HG03103 (cell line): ENCODE data around the gene RBMS3.

Experiments
- ATAC-seq: cut with Tn5 transposase; IDR thresholded peaks from one replicate; pipeline ENCODE4 v1.9.1; 2021; ENCODE audit warnings: low read depth; ENCODE audit not compliant: unreplicated experiment

The RBMS3 gene

DNA sequence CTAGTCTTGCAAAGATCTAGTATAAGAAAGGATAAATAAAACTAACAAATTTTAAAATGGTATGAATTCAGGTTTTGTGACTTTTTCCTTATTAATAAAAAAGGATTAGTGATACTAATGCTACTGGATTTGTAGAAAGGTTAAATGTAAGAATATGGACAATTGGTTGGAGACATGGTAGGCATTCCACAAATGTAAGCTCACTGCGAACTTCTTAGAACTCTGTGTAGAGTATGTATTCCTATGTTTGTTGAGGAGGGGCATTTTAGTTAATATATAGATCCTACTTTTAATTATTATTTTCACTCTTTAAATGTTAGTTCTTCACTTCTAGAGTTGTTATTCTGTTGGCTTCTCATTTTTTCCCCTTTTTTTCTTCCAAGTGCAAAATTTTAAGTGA lies 414.3 kb downstream of the RBMS3 start:
- no peak for ATAC-seq

GRCh38 chr3:29695643-29696198 lies 414.9 kb downstream of the RBMS3 start:
- ATAC-seq, result no peak

- ATAC-seq, result no peak
Measured at GRCh38 chr3:29696311-29696710, 415.4 kb downstream of the RBMS3 start.

GRCh38 chr3:29697989-29698388 lies 417.1 kb downstream of the RBMS3 start:
- ATAC-seq, result no peak

GRCh38 chr3:29700256-29700655 lies 419.4 kb downstream of the RBMS3 start:
- no peak for ATAC-seq

- ATAC-seq, result no peak
Measured at GRCh38 chr3:29701326-29701983, 420.6 kb downstream of the RBMS3 start.

GRCh38 chr3:29705906-29706844 lies 425.3 kb downstream of the RBMS3 start:
- ATAC-seq, result no peak

DNA sequence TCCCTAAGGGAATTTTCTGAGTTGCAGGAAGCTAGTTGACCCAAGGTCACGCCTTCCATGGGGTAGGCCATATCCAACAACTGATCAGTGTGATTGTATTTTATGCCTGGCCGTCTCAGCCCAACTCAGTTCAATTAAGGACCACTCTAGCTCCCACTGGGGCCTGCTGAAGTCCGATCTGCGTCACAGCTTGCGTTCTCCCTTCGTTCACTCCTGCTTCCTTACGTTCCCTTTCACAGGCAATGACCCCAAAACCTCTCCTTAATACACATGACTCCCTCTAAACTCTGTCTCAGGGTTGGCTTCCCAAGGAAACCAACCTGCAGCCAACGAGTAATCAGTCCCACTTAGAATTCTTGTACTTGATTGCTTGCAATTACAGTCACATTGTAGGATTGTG lies 428.0 kb downstream of the RBMS3 start:
- ATAC-seq, result no peak

DNA sequence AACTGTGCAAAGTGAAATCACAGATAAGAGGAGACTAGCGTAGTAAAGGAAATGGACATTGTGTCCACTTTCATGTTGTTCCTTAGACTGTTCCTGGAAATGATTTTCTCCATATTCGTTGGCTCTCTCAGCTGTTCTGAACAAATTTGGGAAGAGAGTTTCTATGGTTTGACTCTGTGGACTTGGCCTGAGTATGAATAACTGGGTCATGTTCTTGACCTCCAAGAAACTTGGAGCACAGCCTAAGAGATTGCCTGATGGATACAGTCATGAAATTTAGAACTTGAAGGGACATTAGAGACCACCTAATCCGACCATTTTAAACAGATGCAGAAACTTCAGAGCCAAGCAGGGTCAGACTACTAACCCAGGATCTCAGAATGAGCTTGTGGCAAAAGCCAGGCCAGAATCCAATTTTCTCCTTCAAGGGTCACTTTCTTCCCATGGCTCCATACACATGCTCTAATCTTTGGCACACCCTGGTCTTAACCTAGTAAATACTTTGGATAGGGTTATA lies 430.4 kb downstream of the RBMS3 start:
- no peak for ATAC-seq

DNA sequence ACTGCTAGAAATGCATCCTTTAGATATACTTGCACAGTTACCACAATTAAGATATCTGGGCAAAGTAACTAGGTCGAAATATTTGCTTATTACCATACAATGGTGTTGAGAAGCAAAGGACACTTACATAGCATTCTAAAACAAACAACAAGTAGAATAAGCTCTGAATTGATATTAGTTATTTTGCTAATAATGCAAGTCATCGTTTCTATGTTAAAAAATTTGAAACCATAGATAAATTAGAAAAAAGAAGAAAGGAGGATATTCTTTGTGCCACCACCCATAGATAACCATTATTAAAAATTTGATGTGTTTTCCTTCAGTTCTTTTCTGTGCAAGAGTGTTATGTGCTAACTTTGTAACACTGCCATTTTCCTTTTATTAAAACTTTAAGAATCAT lies 435.3 kb downstream of the RBMS3 start:
- no peak for ATAC-seq

GRCh38 chr3:29718661-29719065 lies 437.8 kb downstream of the RBMS3 start:
- no peak for ATAC-seq

- ATAC-seq, result no peak
Measured at GRCh38 chr3:29720665-29721064, 439.8 kb downstream of the RBMS3 start.

- no peak for ATAC-seq
Measured at GRCh38 chr3:29721789-29722188, 440.9 kb downstream of the RBMS3 start.

DNA sequence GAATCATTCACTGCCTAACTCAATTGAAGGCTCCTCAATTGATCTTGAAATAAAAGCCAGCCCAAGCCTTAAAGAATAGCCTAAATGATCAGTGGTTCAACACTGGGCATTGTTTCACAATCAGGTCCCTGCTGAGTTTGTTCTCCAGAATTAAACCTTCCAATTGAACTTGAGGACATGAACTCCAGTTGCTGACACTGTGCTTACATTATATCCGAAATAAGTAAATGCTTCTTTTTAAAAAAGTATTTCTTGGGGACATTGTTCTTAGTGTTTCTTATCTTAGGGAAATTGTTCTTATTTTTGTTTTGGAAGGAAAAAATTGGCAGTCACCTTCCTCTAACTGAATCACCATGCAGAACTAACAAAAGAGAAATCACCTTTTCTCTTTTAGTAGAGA lies 450.2 kb downstream of the RBMS3 start:
- no peak for ATAC-seq

DNA sequence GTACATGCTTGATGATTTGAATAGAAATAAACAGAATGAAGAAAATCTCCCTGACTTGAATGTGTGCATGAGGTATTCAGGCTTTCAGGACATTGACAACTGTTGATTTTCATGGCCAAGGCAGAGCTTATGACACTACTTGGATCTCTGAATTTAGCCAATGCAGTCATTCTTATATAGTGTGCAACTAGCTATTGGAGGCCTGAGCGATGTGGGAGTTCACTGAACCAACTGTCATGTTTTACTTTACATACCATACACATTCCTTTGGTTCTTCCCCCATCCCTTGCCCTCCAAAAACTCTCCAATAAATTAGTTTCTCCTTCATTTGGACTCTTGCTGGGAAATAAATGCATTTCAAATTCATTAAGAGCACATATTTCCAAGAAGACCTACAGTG lies 460.4 kb downstream of the RBMS3 start:
- ATAC-seq, result no peak

GRCh38 chr3:29745232-29745870 lies 464.5 kb downstream of the RBMS3 start:
- ATAC-seq, result no peak

DNA sequence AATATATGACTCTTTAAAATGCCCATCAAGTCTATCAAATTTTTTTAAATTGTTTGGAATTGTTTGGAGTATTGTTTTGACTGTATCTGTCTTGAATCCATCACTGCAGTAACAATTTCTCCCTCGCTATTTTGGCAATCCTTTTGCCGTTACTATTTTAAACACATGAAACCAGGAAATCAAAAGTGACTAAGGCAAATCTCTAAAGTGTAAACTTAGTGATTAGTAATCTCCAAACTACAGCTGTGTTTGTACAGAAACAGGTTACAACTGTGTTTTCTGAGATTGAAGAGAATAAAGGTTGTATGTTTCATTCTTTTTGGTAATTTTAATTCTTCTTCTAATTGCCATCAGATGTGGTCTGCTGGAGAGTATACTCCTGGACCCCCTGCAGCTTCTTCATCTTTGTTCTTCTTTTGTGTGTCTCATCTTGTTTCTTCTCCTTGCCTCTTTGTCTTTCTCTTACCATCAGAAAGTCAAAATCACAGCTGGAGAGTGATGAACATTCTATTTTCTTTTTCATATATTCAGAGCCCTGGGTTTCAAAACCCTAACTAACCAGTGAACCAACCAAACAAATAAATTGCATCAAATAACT lies 465.4 kb downstream of the RBMS3 start:
- no peak for ATAC-seq

GRCh38 chr3:29747991-29748390 lies 467.1 kb downstream of the RBMS3 start:
- ATAC-seq, result no peak

DNA sequence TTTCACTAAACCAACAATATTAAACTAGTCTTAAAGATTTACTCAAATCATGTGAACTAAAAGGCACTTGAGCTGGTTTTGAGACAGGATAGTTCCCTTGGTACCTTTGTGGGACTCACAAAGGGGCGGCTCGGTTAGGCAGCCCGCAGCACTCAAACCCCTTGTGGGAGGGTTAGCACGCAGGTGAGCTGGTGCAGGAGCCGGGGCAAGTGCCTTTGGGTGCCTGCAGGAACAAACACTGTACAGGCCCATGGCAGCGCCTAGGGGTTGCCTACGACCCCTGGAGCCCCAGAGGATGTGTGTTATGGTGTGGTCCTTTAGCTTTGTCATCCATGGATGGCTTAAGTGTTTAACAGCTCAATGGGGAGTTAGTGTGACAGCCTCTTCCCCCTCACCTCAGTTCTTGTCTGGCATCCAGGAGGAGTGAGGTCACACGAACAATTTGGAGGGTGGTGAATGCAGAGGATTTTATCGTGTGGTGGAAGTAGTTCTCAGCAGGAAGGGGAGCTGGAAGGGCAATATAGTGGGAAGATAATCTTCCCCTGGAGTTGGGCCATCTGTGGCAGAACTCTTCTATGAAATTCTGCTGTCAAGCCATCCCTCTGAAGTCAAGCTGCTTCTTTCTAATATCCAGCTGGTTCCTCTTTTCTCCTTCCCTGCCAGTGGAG lies 470.9 kb downstream of the RBMS3 start:
- ATAC-seq, result no peak

DNA sequence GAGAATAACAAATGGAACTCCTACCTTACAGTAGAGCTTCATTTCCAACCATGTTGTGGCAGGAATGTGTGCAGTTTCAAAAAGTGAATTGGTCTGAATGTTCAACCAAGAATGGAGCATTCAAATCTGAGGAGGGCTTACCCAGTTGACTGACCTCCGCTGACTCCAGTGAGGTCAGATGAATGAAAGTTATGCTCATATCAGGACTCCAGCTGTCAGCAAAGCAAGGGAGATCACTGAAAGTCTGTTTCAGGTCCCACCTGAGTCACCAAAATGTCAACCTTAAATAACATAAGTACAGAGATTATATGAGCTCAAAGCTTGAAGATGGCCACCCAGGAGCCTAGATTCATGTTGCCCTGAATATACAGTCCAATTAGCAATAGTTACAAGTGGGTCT lies 473.5 kb downstream of the RBMS3 start:
- no peak for ATAC-seq
